Measurements from ENCODE around the gene NRXN2.

The NRXN2 gene

GRCh38 chr11:64743591-64744543 is 20.9 kb upstream of the NRXN2 start, which contains the start of gene RASGRP2:
Gene RASGRP2 (minus strand): TSS chr11:64744142. CDS start chr11:64742866, 1,276 bp downstream.
- DNase-seq (ENCODE audit: low spot score) = peak; percentile 40

GRCh38 chr11:64742889-64743590 is 20.0 kb upstream of the NRXN2 start:
- no peak for DNase-seq (ENCODE audit: low spot score)

DNA sequence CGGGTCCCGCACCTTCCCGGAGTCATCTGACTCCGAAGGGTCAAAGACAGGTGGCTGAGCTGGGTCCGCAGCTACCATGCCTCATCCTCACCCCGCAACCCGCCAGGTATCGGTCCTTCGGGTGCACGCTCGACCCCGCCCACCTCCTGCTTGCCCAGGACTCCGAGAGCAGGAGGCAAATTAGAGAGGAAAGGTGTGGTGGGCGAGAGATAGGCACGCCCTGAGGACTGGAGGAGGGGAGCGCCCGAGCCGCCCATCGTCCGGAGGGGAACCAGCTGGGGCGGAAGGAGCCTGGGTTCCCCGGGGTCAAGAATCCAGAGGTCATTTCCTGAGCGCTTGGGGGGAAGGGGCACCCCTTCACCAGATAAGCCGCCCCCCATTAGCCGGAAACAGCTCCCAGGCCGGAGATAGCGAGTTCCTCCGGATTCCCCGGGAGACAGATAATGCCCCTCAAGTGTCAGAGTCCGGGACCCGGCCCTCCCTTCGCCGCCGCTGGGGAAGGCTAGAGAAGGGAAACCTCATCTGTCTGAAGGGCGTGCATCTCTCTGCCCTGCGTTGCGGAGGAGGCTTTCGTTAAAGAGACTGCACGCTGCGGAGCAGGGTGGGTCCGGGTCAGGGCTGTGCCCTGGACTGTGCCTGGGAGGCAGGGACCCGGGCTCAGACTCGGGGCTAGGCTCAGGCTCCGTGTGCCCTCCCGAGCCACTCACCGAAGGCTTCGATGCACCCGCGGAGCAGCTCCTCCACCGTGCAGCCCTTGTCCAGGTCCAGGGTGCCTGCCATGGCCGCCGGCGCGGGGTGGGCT is 19.3 kb upstream of the NRXN2 start:
- no peak for DNase-seq (ENCODE audit: low spot score)

DNA sequence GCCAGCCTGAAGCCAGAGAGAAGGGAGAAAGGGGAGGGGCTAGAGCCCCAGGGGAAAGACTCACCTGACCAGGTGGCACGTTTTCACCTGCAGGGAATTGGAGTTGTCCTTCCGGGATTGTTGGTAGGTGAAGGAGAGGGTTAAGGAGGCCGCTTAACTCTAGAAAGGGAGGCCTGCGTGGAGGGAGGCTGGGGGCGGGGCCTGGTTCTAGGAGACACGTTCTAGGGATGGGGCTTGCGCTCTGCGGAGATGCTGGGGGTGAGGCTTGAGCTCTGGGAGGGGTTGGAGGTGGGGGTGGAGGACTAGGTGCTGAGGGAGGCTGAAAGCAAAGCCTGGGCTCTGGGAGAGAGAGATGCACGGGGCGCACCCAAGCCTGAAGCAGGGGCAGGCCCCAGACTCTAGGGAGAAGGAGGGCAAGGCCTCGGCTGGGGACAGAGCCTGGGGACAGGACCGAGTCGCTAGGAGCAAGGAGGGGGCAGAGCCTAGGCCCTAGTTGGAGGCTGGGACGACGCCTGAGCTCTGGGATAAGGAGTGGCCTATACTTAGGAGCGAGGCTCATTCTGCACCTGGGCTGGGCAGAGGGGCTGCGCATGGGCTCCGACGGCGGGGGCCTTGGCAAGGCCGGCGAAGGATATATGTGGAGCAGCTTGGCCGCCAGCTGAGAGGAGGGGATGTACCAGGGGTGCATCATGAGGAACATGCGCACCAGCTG is 18.5 kb upstream of the NRXN2 start:
- DNase-seq (ENCODE audit: low spot score) = no peak

DNA sequence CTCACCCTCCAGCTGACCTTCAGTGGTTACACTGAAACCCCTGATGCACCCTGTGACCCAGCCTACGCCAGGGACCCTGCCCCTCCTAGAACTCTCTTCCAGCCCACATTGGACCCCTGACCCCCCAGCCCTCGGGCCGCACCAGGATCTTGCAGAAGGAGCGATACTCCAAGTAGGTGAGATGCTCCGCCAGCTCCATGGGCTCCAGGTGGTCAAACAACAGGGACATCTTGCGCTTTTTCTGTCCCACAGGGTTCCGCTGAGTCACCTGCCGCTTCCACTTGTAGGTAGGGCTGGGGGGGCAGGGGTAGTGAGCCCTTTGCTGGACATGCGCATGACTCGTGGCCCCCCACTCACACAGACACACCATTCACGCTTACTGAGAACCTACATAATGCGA is 16.9 kb upstream of the NRXN2 start:
- DNase-seq (ENCODE audit: low spot score) = no peak

DNA sequence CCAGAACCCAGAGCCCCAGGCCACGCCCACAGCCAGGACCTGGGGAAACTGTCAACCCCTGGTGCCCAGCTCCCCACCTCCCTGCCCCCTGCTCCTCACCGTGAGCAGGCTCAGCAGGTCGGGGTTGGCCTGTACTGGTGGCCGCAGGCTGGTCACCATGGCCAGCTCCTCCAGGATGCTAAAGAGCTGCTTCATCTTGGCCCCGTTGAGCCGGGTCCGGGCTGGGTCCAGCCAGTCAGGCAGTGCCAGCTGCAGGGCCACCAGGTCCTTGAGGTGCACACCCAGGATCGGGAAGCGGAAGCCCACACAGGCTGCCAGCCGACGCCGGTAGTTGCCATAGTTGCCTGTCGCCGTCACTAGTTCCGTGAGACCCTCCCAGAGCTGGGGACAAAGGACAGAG is 13.7 kb upstream of the NRXN2 start:
- DNase-seq (ENCODE audit: low spot score) = no peak

DNA sequence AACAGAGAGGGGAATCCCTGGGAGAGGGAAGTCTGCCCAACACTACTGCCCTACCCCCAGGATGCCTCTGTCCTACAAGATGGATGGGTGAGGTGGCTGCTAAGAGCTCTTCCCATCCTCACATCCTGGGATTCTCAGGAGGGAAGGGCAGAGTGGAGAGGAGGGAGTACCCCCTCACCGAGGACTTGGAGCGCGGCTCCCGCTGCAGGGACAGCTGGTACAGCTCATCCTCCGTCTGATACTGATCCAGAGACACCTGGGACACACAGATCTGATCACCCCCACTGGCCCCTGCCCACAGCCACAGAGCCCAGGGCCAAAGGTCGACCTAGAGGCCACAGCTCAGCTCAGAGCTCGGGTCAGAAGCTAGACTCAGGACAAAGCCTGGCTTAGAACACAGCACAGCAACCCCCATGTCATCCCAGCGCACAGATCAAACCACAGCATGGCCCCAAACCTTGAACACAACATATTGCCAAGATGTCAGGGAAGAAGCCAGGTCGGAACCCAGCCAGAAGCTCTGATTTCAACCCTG is 12.8 kb upstream of the NRXN2 start:
- DNase-seq (ENCODE audit: low spot score) = no peak

GRCh38 chr11:64734811-64735724 is 12.1 kb upstream of the NRXN2 start:
- DNase-seq (ENCODE audit: low spot score) = no peak

DNA sequence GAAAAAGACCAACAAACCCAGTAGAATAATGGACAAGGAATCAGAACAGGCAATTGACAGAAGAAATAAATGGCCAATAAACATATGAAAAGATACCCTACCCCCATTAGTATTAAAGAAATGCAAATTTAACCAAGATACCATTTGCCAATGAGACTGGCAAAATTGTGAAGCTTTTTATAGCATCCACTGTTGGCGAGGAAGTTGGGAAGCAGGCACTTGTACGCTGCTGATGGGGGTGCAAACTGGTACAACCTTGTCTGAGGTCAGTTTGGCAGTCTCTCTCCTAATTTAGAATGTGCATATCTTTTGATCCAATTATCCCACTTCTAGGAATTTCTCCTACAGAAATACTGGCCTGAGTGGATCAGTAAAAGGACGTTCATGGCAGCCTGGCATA is 8.6 kb upstream of the NRXN2 start:
- DNase-seq (ENCODE audit: low spot score) = no peak

GRCh38 chr11:64729851-64730382 is 6.9 kb upstream of the NRXN2 start:
- no peak for DNase-seq (ENCODE audit: low spot score)

DNA sequence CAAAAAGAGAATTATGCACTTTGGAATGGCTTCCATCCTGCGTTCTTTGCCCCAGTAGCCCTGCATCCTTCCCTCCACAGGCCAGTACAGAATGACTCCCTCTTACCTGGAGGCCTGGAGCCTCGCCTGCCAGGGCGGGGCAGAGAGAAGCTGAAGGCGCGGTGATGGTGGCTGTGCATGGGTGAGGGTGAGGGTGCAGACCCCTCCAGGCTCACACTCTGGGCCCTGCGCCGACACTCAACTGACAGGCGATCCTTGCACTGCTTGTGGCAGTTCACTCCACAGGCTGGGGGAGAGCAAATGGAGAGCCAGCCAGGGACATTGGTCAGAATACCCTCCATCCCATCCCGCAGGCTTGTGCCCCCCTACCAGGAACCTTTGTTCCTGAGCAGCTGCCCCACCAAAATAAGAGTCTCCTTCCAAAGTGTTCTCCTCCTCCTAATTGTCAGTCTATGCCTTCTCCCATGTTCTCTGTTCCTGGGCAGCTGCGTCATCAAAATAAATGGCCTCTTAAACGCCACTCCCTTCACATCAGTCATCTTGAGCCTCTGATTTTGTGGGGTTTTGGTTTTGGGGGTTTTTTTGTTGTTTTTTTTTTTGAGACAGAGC is 5.9 kb upstream of the NRXN2 start:
- no peak for DNase-seq (ENCODE audit: low spot score)

- DNase-seq (ENCODE audit: low spot score) = no peak
These were observed 4.0 kb upstream of the NRXN2 start for GRCh38 chr11:64726867-64727530.

DNA sequence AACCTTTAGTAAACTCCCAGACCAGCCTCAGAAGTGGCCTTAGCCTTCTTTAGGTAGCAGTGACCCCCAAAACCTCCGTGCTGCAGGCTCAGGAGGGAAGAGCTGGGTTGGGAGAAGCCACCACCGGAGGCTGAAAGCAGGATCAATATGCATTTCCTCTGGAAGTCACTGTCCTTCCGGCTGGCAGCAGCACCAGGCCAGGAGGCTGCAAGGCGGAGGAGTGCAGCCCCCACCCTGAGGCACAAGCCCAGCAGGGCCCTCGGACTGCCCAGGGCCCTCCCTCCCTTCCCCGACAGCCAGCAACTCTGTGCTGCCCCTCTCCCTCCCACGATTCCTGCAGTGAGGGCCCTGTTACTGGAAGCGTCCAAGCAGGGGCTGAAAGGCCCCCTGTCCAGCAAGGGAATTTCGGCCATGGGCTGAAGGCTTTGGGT is 3.2 kb upstream of the NRXN2 start:
- no peak for DNase-seq (ENCODE audit: low spot score)

- DNase-seq (ENCODE audit: low spot score) = no peak
These were observed 2.0 kb upstream of the NRXN2 start for GRCh38 chr11:64724863-64725532.

DNA sequence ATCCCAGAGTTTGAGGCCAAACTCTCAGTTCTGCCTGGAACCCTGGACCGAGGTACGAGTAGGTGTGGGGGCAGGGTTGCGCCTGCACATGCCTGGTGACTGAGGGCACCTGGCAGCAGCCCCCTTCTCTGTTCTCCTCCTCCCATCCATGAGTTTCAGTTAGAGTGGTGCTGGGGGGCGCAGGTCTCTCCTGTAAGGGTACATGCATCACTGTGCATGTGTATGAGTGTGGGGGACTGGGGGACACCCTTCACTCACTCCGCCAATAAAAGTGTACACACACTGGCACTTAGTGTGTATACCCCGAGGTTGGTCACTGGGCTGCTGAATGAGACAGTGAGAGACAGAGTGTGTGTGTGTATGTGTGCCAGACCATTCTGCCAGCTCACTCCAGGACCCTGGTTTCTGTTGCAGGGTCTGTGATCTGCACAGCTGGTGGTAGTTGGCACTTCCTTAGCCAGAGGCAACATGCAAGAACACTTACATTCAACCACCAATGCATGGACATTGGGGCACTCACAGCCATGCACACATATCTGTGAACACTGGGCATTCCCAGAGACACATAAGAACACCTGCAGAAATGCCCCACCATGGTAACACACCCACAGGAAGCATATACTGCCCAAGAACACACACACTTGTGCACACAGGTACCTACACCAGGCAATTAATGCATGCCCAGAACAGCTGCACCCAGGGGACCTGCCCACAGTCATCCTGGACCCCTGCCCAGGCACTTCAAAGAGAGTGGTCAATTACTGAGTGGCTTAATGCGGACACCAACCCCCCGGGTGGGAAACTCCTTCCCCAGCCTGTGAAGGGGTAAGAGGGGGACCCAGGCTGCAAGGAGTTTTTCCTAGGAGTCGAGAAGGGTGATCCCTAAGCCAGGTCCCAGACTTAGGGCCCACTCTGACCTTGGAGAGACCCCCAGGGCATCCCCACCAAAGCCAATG is 1.2 kb upstream of the NRXN2 start:
- no peak for DNase-seq (ENCODE audit: low spot score)

- DNase-seq (ENCODE audit: low spot score) = no peak
These were observed 594 bp downstream of the NRXN2 start for GRCh38 chr11:64722141-64723065.

Measured in kidney capillary endothelial cell (primary cell).